Posterior vena cava (tissue), 2 donors: Measurements from ENCODE around the gene COL4A1. TPM values are rescaled to one million over a fixed set of nuclear protein-coding genes. Genes with fewer than 3 reads are reported as not detected.
"Not testable (repeated sequence)": the region's sequence is repeated elsewhere in the genome, so short reads cannot be mapped to it uniquely, and the experiment has no call there.

ENCODE experiments used
- DNase-seq: peaks from one replicate; pipeline ENCODE4 v3.0.0-alpha.2; 2020; ENCODE audit warnings: low spot score
- intact Hi-C, 2 donors: fragments of 100-400 bp; cut with DNase I; formaldehyde crosslinking; loops; one replicate each; pipeline versions ENCODE4 v1.14.1 to v1.14.2; 2022 to 2023
- total RNA-seq, 2 donors: library from RNA; stranded (reverse); fragmentation: NEBNext Ultra II Directional; extraction: Animal tissue kit (Norgen Biotek cat#: 25700); gene quantifications; one replicate each; pipeline ENCODE4 v1.2.1, GENCODE V29; 2021
- donor health status: DM: yes; HTN: yes; CAD: no.
- donor health status: DM: yes; HTN: yes; CAD: no.

COL4A1 gene
- total RNA-seq, 2 donors from 2014 or later: 830 to 1,061 TPM

DNA sequence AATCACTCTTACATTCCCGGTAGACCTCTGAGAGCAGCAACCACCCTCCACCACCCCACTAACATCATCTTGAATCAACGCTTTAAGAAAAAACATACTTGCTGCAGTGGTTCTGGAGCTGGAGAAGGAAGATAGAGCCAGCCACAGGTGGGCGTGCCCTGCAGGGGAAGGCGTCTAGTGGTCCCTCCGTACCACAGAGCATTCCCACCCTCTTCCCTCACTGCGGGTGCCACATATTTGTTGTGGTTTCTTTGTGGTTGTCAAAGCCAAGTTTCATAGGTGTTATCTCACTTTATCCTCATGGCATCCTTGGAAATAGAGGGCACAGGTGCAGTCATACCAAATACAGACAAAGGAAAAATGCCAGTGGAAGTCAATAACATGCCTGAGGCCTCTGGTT, 22.3 kb upstream of the COL4A1 start:
- intact Hi-C loops: no loop called here
- DNase-seq: no peak

GRCh38 chr13:110328573-110328972, 21.6 kb upstream of the COL4A1 start:
- intact Hi-C loops: no loop called here
- DNase-seq: peak; percentile 67

DNA sequence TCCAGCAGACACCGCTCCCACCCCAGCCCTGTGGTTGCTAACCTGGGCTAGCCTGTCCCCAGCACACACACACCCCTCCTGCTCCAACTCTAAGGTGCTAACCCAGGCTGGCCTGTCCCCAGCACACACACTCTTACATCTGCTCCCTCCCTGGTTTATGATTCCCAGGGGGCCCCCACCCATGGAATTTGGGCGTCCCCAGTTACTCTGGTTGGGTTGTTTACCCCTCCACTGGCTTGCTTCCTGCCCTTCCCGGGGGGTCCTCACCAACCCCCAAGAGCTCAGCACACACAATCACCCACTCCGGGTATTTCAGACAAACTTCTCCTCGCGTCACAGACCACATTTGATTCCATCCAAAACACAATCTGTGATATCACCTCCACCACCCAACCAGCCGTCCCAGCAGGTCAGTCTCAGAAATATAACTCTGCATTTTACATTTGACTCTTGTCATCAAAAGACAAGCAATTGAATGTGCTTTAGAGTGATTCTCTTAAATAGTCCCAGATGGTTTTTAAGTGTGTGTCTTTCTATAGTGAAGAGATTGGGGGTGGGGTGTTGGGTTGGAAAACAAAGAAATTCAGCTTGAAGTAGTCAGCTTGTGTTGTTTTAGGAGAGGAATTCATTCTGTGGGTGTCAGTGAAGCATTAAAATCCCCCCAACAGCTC, 20.2 kb upstream of the COL4A1 start:
- intact Hi-C loops: no loop called here
- DNase-seq: no peak

- no peak for DNase-seq
- intact Hi-C loops: no loop called here
Measured at GRCh38 chr13:110326263-110326904, 19.4 kb upstream of the COL4A1 start.

- DNase-seq: no peak
- intact Hi-C loops: no loop called here
Measured at GRCh38 chr13:110324026-110324749, 17.2 kb upstream of the COL4A1 start.

GRCh38 chr13:110323172-110323891, 16.4 kb upstream of the COL4A1 start:
- DNase-seq: no peak
- intact Hi-C loops: no loop called here

- DNase-seq: no peak
- intact Hi-C loops: no loop called here
Measured at GRCh38 chr13:110322828-110323171, 15.8 kb upstream of the COL4A1 start.

DNA sequence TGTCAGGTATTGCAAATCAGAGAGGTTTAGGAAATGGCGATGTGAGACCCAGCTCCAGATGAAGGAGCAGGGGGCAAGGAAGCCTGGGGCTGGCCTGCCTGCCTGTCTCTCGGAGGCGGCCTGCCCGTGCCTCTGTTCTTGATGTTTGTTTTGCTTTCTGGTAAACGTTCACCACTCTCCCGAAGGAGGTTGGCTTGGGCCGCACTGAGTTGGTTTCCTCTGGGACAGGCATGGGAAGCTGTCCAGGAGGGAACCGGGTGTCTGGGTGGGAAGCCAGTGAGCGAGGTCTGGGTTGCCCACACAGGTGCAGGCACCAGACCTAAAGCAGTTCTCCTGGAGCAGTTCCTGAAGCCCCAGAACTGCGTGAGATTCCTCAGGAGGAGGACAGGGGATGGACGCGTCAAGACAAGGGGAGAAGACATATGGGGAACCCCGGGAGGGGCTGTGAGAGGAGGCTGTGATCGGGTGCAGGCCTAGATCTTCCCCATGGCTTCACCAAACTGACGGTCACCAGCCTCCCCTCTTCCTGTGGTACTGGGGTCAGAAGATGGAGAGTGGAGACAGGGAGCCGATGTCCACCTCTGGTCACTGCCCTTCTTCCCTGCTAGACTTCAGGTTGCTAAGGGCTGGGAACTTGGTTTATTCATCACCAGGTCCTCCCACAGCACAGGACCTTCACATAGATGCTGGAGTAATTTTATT, 15.3 kb upstream of the COL4A1 start:
- intact Hi-C loops: no loop called here
- no peak for DNase-seq

- intact Hi-C loops, DNase-seq: not testable (repeated sequence)
Measured at GRCh38 chr13:110321573-110321972, 14.6 kb upstream of the COL4A1 start.

DNA sequence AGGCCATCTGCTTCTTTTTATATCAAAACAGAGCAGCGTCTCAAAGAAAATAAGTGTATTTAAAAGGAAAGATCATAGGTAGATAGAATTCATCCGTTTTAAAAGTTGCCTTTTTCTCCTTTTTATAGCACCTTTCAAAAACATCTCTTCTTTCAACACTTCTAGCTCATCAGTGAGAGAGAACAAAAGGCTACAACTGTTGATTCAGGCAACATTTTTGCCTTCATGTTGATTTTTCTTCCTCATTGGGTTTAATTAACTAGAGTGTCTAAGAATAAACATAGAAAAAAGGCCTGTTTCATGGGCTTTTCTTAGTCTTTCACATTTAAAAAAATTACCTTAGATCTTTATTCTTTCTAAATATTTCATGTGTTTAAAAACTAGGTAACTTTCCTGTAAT, 13.7 kb upstream of the COL4A1 start:
- no peak for DNase-seq
- intact Hi-C loops: no loop called here

DNA sequence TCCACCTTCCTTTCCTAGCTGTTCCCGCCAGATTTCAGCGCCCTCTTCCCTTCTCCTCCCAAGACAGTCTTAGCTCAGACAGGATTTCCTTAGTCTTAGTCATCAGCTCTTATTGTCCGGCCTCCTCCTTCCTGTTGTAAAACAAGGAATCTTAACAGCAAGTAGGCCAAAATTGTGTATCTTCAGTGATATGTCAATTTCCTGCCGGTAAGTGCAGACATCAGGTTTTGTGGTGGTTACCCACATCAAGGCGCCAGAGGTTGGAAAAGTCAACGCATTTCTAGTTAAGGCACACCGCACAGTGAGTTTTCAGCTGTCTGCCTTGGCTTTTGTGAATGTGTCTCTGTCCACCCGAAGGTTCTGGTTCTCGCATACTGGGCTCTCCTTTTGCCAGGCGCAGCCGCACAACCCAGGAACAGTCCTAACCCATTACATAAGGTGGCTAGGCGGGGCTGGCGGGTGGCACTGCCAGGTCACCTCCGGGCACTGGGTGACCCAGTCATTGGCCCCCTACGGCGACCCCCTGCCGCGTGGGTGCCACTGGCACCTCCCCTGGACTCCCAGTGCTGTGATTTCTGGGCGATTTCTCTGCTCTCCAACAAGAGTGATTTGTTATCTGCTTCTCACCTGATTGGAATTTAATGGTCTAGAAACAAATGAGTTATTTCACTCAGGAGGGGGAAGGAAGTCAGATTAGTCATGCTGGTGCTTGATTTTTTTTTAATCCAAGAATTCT, 13.0 kb upstream of the COL4A1 start:
- peak; percentile 78 for DNase-seq
- intact Hi-C loops: no loop called here

GRCh38 chr13:110319397-110319773, 12.4 kb upstream of the COL4A1 start:
- intact Hi-C loops: no loop called here
- DNase-seq: no peak

- intact Hi-C loops: no loop called here
- peak; percentile 57 for DNase-seq
Measured at GRCh38 chr13:110318920-110319319, 12.0 kb upstream of the COL4A1 start.

DNA sequence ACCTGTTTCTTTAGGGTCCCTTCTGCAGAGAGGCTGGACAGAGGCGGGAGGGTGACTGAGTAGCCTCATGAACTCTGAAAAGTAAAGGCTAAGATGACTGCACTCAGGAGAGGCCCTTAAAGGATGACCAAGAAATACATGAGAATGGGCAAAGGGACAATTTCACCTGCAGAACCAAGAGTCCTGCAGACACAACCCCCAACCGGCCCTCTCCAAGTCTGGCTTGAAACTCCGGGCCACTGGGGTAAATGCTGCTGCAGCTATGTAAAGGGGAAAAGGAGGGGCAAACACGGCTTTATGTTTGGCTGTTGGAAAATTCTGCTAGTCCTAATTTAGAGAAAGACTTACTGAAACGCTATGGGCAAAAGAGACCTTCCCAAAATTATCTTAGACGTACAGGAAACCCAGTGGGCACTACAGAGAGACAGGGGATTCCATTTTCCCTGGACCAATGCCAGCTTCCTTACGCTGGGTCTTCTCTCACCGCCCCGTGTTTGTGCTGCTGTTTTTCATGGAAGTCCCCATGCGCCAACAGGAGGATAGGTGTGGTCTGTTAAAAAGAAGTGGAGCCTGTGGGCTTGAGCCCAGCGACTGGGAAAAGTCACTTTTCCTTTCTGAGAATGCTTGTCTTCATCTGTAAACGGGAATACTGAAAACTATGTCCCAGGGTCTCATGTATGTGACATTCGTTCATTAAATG, 10.7 kb upstream of the COL4A1 start:
- intact Hi-C loops: no loop called here
- peak; percentile 62 for DNase-seq

- DNase-seq: peak; percentile 28
- intact Hi-C loops: no loop called here
Measured at GRCh38 chr13:110317093-110317492, 10.1 kb upstream of the COL4A1 start.

- no peak for DNase-seq
Measured at GRCh38 chr13:110316196-110316595, 9.2 kb upstream of the COL4A1 start.

GRCh38 chr13:110314516-110315245, 7.7 kb upstream of the COL4A1 start:
- no peak for DNase-seq
- intact Hi-C loops: no loop called here

More at GRCh38 chr13:110316196-110316595, 9.2 kb upstream of the COL4A1 start:
- intact Hi-C loops: no loop called here

GRCh38 chr13:110313733-110314132, 6.8 kb upstream of the COL4A1 start:
- intact Hi-C loops, DNase-seq: not testable (repeated sequence)
